GM21367 (cell line): ENCODE data around the gene TNFAIP8L1.

ENCODE experiments used
- ATAC-seq: cut with Tn5 transposase; IDR thresholded peaks from one replicate; pipeline ENCODE4 v1.9.1; 2021; ENCODE audit not compliant: unreplicated experiment

TNFAIP8L1 gene

GRCh38 chr19:4609878-4610511, 29.3 kb upstream of the TNFAIP8L1 start:
- no peak for ATAC-seq

GRCh38 chr19:4613254-4613751, 26.0 kb upstream of the TNFAIP8L1 start:
- no peak for ATAC-seq

GRCh38 chr19:4618019-4618418, 21.3 kb upstream of the TNFAIP8L1 start:
- no peak for ATAC-seq

GRCh38 chr19:4619668-4620294, 19.5 kb upstream of the TNFAIP8L1 start:
- no peak for ATAC-seq

GRCh38 chr19:4620675-4621074, 18.6 kb upstream of the TNFAIP8L1 start:
- no peak for ATAC-seq

GRCh38 chr19:4622695-4623421, 16.5 kb upstream of the TNFAIP8L1 start:
- ATAC-seq: no peak

GRCh38 chr19:4624301-4624700, 15.0 kb upstream of the TNFAIP8L1 start:
- ATAC-seq: no peak

GRCh38 chr19:4624733-4625362, 14.5 kb upstream of the TNFAIP8L1 start:
- ATAC-seq: no peak

GRCh38 chr19:4633140-4633967, 6.0 kb upstream of the TNFAIP8L1 start:
- no peak for ATAC-seq

- ATAC-seq: no peak
These were observed 3.6 kb upstream of the TNFAIP8L1 start for GRCh38 chr19:4635754-4636116.

- ATAC-seq: no peak
These were observed 3.1 kb upstream of the TNFAIP8L1 start for GRCh38 chr19:4636151-4636717.

GRCh38 chr19:4636761-4637160, 2.6 kb upstream of the TNFAIP8L1 start:
- no peak for ATAC-seq

GRCh38 chr19:4638317-4638716, 999 bp upstream of the TNFAIP8L1 start:
- ATAC-seq: no peak

- ATAC-seq: peak; percentile 7
These were observed 373 bp downstream of the TNFAIP8L1 start for GRCh38 chr19:4639531-4640246.

GRCh38 chr19:4640247-4641000, 1.1 kb downstream of the TNFAIP8L1 start:
- no peak for ATAC-seq

GRCh38 chr19:4641132-4641531, 1.8 kb downstream of the TNFAIP8L1 start:
- no peak for ATAC-seq

GRCh38 chr19:4642625-4643024, 3.3 kb downstream of the TNFAIP8L1 start:
- no peak for ATAC-seq

GRCh38 chr19:4645718-4646117, 6.4 kb downstream of the TNFAIP8L1 start:
- ATAC-seq: no peak
